SK-N-SH (cell line): ENCODE measurements around the gene DKC1.
A peak's percentile ranks its signal among the peaks of the same experiment; 100 is the strongest.

Experiments
- CHD2 ChIP-seq: fragments of 150-350 bp; IDR thresholded peaks from 2 replicates; pipeline ENCODE4 v1.6.1; 2018; ENCODE audit warnings: low read length; ENCODE audit not compliant: partially characterized antibody
- CTCF ChIP-seq: fragments of 200-600 bp; sonication (generic); IDR thresholded peaks from 2 replicates; pipeline ENCODE4 v1.6.1; 2017; ENCODE audit warnings: antibody characterized with exemption, mild to moderate bottlenecking, moderate library complexity
- EZH2phosphoT487 ChIP-seq: fragments of 200-600 bp; sonication (generic); IDR thresholded peaks from 2 replicates; pipeline ENCODE4 v1.6.1; 2017; ENCODE audit warnings: low read depth, mixed run types, mild to moderate bottlenecking, antibody characterized with exemption, moderate library complexity, borderline replicate concordance
- JUND ChIP-seq: IDR thresholded peaks from 2 replicates; pipeline ENCODE4 v1.4.0; 2012
- TAF1 ChIP-seq: IDR thresholded peaks from 2 replicates; pipeline ENCODE4 v1.6.1; 2012; ENCODE audit warnings: low read depth, mild to moderate bottlenecking, low read length, moderate library complexity, borderline replicate concordance
- TF ChIP-seq, protein P1 (sequence below): fragments of 150-350 bp; IDR thresholded peaks from 2 replicates; pipeline ENCODE4 v1.6.1; 2017; ENCODE audit warnings: antibody characterized with exemption, low read length, low read depth, borderline replicate concordance
- TF ChIP-seq, protein P2 (sequence below): IDR thresholded peaks from 2 replicates; pipeline ENCODE4 v1.6.1; 2012; ENCODE audit warnings: mild to moderate bottlenecking, low read depth, low read length, moderate library complexity

GRCh38 chrX:154717824-154718223 is 44.8 kb upstream of the DKC1 start:
- TF ChIP-seq, protein P1, sequence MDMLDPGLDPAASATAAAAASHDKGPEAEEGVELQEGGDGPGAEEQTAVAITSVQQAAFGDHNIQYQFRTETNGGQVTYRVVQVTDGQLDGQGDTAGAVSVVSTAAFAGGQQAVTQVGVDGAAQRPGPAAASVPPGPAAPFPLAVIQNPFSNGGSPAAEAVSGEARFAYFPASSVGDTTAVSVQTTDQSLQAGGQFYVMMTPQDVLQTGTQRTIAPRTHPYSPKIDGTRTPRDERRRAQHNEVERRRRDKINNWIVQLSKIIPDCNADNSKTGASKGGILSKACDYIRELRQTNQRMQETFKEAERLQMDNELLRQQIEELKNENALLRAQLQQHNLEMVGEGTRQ: no peak
- TF ChIP-seq CHD2: no peak
- TF ChIP-seq CTCF: 0 out of 2 replicates have a peak, but pooled peaks have one; percentile 8
- TF ChIP-seq EZH2phosphoT487: no peak
- TF ChIP-seq, protein P2, sequence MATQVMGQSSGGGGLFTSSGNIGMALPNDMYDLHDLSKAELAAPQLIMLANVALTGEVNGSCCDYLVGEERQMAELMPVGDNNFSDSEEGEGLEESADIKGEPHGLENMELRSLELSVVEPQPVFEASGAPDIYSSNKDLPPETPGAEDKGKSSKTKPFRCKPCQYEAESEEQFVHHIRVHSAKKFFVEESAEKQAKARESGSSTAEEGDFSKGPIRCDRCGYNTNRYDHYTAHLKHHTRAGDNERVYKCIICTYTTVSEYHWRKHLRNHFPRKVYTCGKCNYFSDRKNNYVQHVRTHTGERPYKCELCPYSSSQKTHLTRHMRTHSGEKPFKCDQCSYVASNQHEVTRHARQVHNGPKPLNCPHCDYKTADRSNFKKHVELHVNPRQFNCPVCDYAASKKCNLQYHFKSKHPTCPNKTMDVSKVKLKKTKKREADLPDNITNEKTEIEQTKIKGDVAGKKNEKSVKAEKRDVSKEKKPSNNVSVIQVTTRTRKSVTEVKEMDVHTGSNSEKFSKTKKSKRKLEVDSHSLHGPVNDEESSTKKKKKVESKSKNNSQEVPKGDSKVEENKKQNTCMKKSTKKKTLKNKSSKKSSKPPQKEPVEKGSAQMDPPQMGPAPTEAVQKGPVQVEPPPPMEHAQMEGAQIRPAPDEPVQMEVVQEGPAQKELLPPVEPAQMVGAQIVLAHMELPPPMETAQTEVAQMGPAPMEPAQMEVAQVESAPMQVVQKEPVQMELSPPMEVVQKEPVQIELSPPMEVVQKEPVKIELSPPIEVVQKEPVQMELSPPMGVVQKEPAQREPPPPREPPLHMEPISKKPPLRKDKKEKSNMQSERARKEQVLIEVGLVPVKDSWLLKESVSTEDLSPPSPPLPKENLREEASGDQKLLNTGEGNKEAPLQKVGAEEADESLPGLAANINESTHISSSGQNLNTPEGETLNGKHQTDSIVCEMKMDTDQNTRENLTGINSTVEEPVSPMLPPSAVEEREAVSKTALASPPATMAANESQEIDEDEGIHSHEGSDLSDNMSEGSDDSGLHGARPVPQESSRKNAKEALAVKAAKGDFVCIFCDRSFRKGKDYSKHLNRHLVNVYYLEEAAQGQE: no peak
- no peak for TF ChIP-seq JUND
- TF ChIP-seq TAF1: no peak
